DOHH2 (cell line): ENCODE data around the gene MAP3K7CL.

ENCODE experiments used
- H3F3A ChIP-seq: fragments of 200-600 bp; sonication (generic), shearing (Covaris generic); 2 replicates; pipeline ENCODE4 v1.6.0; 2016; ENCODE audit warnings: antibody characterized with exemption, mild to moderate bottlenecking; ENCODE audit not compliant: control insufficient read depth, insufficient read depth
- H3K27ac ChIP-seq: fragments of 200-600 bp; sonication (generic); 2 replicates; pipeline ENCODE4 v1.5.1; 2014; ENCODE audit warnings: low read depth, mild to moderate bottlenecking, low read length, moderate library complexity
- H3K27me3 ChIP-seq: fragments of 200-600 bp; sonication (generic); 2 replicates; pipeline ENCODE4 v1.6.1; 2014; ENCODE audit warnings: mild to moderate bottlenecking, low read length, mixed read lengths; ENCODE audit not compliant: control insufficient read depth
- H3K36me3 ChIP-seq: fragments of 200-600 bp; sonication (generic); 2 replicates; pipeline ENCODE4 v1.6.1; 2014; ENCODE audit warnings: mild to moderate bottlenecking, low read length, moderate library complexity, mixed read lengths; ENCODE audit not compliant: control insufficient read depth
- H3K4me1 ChIP-seq: fragments of 200-600 bp; sonication (generic); 2 replicates; pipeline ENCODE4 v1.6.1; 2014; ENCODE audit warnings: mild to moderate bottlenecking, low read length, mixed read lengths; ENCODE audit not compliant: control insufficient read depth
- H3K4me2 ChIP-seq: fragments of 200-600 bp; sonication (generic); 2 replicates; pipeline ENCODE4 v1.6.0; 2014; ENCODE audit warnings: mild to moderate bottlenecking, low read length, moderate library complexity
- H3K4me3 ChIP-seq: fragments of 200-600 bp; sonication (generic); 2 replicates; pipeline ENCODE4 v1.5.1; 2014; ENCODE audit warnings: mild to moderate bottlenecking, low read length, mixed read lengths
- H3K79me2 ChIP-seq: fragments of 200-600 bp; sonication (generic); 2 replicates; pipeline ENCODE4 v1.6.1; 2014; ENCODE audit warnings: mild to moderate bottlenecking, low read length, mixed read lengths; ENCODE audit not compliant: control insufficient read depth
- H3K9me2 ChIP-seq: fragments of 200-600 bp; sonication (generic); replicated peaks from 2 replicates; pipeline ENCODE4 v1.6.1; 2014; ENCODE audit warnings: mild to moderate bottlenecking, low read length, mixed read lengths; ENCODE audit not compliant: control insufficient read depth
- H3K9me3 ChIP-seq: fragments of 200-600 bp; sonication (generic); 2 replicates; pipeline ENCODE4 v1.6.1; 2014; ENCODE audit warnings: antibody characterized with exemption, low read length, mixed read lengths; ENCODE audit not compliant: control insufficient read depth, insufficient read depth
- H4K20me1 ChIP-seq: fragments of 200-600 bp; sonication (generic); 2 replicates; pipeline ENCODE4 v1.6.0; 2014; ENCODE audit warnings: low read depth, mild to moderate bottlenecking, antibody characterized with exemption, low read length, moderate library complexity; ENCODE audit not compliant: control insufficient read depth, insufficient read depth
- CTCF ChIP-seq: fragments of 200-600 bp; sonication (generic); IDR thresholded peaks from one replicate; pipeline ENCODE4 v1.5.1; 2014; ENCODE audit warnings: antibody characterized with exemption, mild to moderate bottlenecking, low read depth, low read length; ENCODE audit not compliant: poor library complexity, severe bottlenecking
- EZH2phosphoT487 ChIP-seq: fragments of 200-600 bp; sonication (generic); IDR thresholded peaks from 2 replicates; pipeline ENCODE4 v1.6.1; 2017; ENCODE audit warnings: borderline replicate concordance, mild to moderate bottlenecking, antibody characterized with exemption, low read length, moderate library complexity, mixed read lengths

Gene MAP3K7CL

GRCh38 chr21:29174607-29175013, 44.2 kb downstream of the MAP3K7CL start:
- H3K27ac ChIP-seq = no peak overlapping the region
- no peaks in the 10 kb centered on the region for H3K27me3 ChIP-seq
- TF ChIP-seq CTCF (no peak), EZH2phosphoT487 (no peak)
- H3K36me3 ChIP-seq = no peaks in the 10 kb centered on the region
- no peaks in the 10 kb centered on the region for H3K9me3 ChIP-seq
- no peaks in the 10 kb centered on the region for H3K79me2 ChIP-seq
- no peaks in the 10 kb centered on the region for H4K20me1 ChIP-seq
- no peaks in the 10 kb centered on the region for H3F3A ChIP-seq
- no peaks in the 10 kb centered on the region for H3K9me2 ChIP-seq
- H3K4me2 ChIP-seq = no peak overlapping the region
- H3K4me1 ChIP-seq = peaks cover 24% of the 10 kb centered on the region
- no peak overlapping the region for H3K4me3 ChIP-seq

DNA sequence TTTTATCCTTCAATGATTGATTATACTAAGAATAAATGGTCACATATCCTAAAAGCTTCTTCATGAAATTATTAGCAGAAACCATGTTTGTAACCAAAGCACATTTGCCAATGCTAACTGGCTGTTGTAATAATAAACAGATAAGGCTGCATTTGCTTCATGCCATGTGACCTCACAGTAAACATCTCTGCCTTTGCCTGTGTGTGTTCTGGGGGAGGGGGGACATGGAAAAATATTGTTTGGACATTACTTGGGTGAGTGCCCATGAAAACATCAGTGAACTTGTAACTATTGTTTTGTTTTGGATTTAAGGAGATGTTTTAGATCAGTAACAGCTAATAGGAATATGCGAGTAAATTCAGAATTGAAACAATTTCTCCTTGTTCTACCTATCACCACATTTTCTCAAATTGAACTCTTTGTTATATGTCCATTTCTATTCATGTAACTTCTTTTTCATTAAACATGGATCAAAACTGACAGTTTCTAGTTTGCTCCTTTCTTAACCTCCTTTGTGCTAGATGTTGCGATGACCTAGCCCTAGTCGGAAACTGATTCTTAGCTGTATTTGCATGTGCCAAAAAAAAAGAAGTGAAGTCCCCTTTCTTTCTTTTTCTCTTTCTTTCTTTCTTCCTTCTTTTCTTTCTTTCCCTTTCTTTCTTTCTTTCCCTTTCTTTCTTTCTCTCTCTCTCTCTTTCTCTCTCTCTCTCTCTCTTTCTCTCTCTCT, 45.1 kb downstream of the MAP3K7CL start:
- Histone ChIP-seq H3K4me1 (peaks cover 21% of the 10 kb centered on the region), H4K20me1 (no peaks in the 10 kb centered on the region), H3K79me2 (no peaks in the 10 kb centered on the region), H3K9me3 (no peaks in the 10 kb centered on the region), H3K27ac (no peak overlapping the region), H3K4me3 (no peak overlapping the region), H3K4me2 (no peak overlapping the region), H3K9me2 (no peaks in the 10 kb centered on the region), H3K27me3 (no peaks in the 10 kb centered on the region), H3F3A (no peaks in the 10 kb centered on the region), H3K36me3 (no peaks in the 10 kb centered on the region)
- TF ChIP-seq EZH2phosphoT487 = no peak
- TF ChIP-seq CTCF = no peak

DNA sequence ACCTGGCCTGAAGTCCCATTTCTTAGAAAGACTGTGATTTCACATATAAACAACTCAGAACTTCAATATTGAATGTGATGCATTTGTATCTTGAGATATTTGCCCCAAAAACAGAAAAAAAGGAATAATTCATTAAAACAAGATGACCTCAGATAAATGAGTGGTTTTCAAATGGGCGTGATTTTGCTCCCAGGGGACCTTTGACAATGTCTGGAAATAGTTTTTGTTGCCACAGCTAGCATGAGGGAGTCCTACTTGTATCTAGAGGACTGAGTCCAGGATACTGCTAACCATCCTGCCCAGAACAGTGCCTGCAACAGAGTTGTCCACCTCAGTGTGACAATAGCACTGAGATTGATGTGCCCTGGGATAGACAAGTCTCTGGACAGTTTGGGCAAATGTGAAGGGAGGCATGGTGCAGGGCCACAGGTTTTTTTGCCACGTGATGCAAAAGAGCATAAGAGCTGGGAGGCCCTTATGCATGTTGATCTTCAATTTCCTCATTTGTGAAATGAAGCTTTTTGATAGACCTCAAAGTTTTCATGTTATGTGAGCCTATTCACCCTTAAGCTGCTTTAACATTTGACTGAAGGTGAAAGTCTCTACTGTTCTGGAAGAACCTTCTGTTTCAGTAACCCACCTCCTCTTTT, 46.2 kb downstream of the MAP3K7CL start:
- no peaks in the 10 kb centered on the region for H3K36me3 ChIP-seq
- H3K9me2 ChIP-seq = no peaks in the 10 kb centered on the region
- peak overlapping the region; percentile 26 for H3K4me2 ChIP-seq
- no peaks in the 10 kb centered on the region for H3K79me2 ChIP-seq
- H3K4me1 ChIP-seq = peaks cover 14% of the 10 kb centered on the region
- no peak overlapping the region for H3K27ac ChIP-seq
- no peaks in the 10 kb centered on the region for H4K20me1 ChIP-seq
- H3K4me3 ChIP-seq = no peak overlapping the region
- TF ChIP-seq EZH2phosphoT487 = no peak
- TF ChIP-seq CTCF = no peak
- H3K27me3 ChIP-seq = no peaks in the 10 kb centered on the region
- H3F3A ChIP-seq = no peaks in the 10 kb centered on the region
- H3K9me3 ChIP-seq = no peaks in the 10 kb centered on the region
